ENCODE data around the gene COMT.

Gene COMT

GRCh38 chr22:20018001-20018400 is 76.4 kb downstream of the COMT start:
- TF ChIP-seq CTCF (IDR thresholded peaks at IDR 0.05; ENCODE audit: low read depth, low read length): no peak
- DNase-seq (ENCODE audit: extremely low read depth, low read depth): no peak
